Endothelial cell (in vitro differentiated cells): ENCODE measurements around the gene MACROD2. TPM values are rescaled to one million over a fixed set of nuclear protein-coding genes. Genes with fewer than 3 reads are reported as not detected.

ENCODE experiments used
- DNase-seq: peaks from one replicate; pipeline ENCODE4 v3.0.0; 2021; ENCODE audit warnings: low spot score
- H3K27ac Mint-ChIP-seq: one replicate; pipeline ENCODE4 v1.8.0; 2021; ENCODE audit warnings: mixed read lengths, inconsistent platforms; ENCODE audit not compliant: unreplicated experiment
- H3K27me3 Mint-ChIP-seq: one replicate; pipeline ENCODE4 v1.8.0; 2021; ENCODE audit warnings: mild to moderate bottlenecking, moderate library complexity, mixed read lengths, inconsistent platforms; ENCODE audit not compliant: unreplicated experiment
- H3K36me3 Mint-ChIP-seq: one replicate; pipeline ENCODE4 v1.8.0; 2021; ENCODE audit warnings: mild to moderate bottlenecking, low read depth, mixed read lengths, inconsistent platforms; ENCODE audit not compliant: unreplicated experiment
- H3K4me1 Mint-ChIP-seq: one replicate; pipeline ENCODE4 v1.8.0; 2021; ENCODE audit warnings: mild to moderate bottlenecking, mixed read lengths, inconsistent platforms; ENCODE audit not compliant: unreplicated experiment
- H3K4me3 Mint-ChIP-seq: one replicate; pipeline ENCODE4 v1.8.0; 2021; ENCODE audit warnings: mild to moderate bottlenecking, mixed read lengths, inconsistent platforms; ENCODE audit not compliant: unreplicated experiment
- H3K9me3 Mint-ChIP-seq: one replicate; pipeline ENCODE4 v1.8.0; 2021; ENCODE audit warnings: mixed read lengths, inconsistent platforms; ENCODE audit not compliant: unreplicated experiment
- CTCF ChIP-seq: fragments of 200-600 bp; sonication (generic); IDR thresholded peaks from one replicate; pipeline ENCODE4 v1.5.0; 2021; ENCODE audit warnings: antibody characterized with exemption; ENCODE audit not compliant: unreplicated experiment
- total RNA-seq: library from RNA; stranded (reverse); fragmentation: NEBNext Ultra II Directional; extraction: Animal tissue kit (Norgen Biotek cat#: 25700); gene quantifications from one replicate; pipeline ENCODE4 v1.2.1, GENCODE V29; 2021; ENCODE audit not compliant: unreplicated experiment

The MACROD2 gene
- total RNA-seq, 1 donor from 2014 or later, result 6.4 TPM

DNA sequence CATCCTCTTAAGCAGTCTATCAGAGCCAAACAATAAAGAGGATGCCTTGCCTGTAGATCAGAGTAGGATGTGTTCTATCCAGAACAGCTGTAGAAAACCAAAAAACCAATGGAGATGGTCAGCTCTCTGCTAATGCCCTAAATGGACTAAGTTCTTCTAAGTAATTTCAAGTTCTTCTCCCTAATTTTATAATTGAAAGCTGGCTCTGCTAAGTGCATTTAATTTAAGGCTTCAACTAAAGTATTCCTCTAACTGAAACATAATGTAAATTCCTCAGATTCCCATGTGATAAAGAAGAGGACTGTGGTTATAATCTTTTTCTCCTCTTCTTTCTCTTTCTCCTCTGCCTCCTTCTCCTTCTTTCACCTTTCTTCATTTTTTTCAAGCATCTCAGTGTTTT, 1868.4 kb downstream of the MACROD2 start:
- H3K4me1 Mint-ChIP-seq, result no peaks in the 10 kb centered on the region
- H3K9me3 Mint-ChIP-seq, result no peaks in the 10 kb centered on the region
- no peaks in the 10 kb centered on the region for H3K36me3 Mint-ChIP-seq
- no peak for DNase-seq
- peaks cover 1% of the 10 kb centered on the region for H3K27me3 Mint-ChIP-seq
- TF ChIP-seq CTCF, result no peak
- no peak overlapping the region for H3K4me3 Mint-ChIP-seq
- no peak overlapping the region for H3K27ac Mint-ChIP-seq

- Mint-ChIP-seq H3K4me3 (no peak overlapping the region), H3K27me3 (no peaks in the 10 kb centered on the region), H3K4me1 (no peaks in the 10 kb centered on the region), H3K27ac (no peak overlapping the region), H3K9me3 (no peaks in the 10 kb centered on the region), H3K36me3 (no peaks in the 10 kb centered on the region)
- no peak for TF ChIP-seq CTCF
- DNase-seq, result no peak
Observed at GRCh38 chr20:15865553-15865952, 1870.2 kb downstream of the MACROD2 start.

- H3K4me1 Mint-ChIP-seq, result no peaks in the 10 kb centered on the region
- TF ChIP-seq CTCF, result no peak
- no peak for DNase-seq
- no peaks in the 10 kb centered on the region for H3K36me3 Mint-ChIP-seq
- H3K27me3 Mint-ChIP-seq, result no peaks in the 10 kb centered on the region
- H3K9me3 Mint-ChIP-seq, result no peaks in the 10 kb centered on the region
- no peak overlapping the region for H3K27ac Mint-ChIP-seq
- no peak overlapping the region for H3K4me3 Mint-ChIP-seq
Observed at GRCh38 chr20:15866916-15867730, 1871.8 kb downstream of the MACROD2 start.

DNA sequence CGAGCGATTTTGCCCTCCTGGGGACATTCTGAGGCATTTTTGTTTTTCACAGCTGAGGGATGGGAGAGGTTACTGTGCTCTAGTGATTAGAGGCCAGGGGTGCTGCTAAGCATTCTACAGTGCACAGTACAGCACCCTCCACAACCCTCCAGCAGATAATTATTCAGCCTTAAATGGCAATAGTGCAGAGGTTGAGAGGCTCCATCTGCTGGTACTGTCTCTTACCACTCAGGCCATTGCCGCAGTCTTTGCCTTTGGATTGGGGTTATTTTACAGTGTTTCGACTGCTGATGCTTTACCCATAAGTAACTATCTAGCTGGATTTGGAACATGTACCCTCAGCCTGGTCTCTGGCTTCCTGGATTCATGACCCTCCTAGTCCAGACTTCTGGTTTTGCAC, 1872.6 kb downstream of the MACROD2 start:
- no peak for TF ChIP-seq CTCF
- Mint-ChIP-seq H3K4me1 (no peaks in the 10 kb centered on the region), H3K27me3 (no peaks in the 10 kb centered on the region), H3K9me3 (no peaks in the 10 kb centered on the region), H3K27ac (no peak overlapping the region), H3K4me3 (no peak overlapping the region), H3K36me3 (no peaks in the 10 kb centered on the region)
- no peak for DNase-seq

DNA sequence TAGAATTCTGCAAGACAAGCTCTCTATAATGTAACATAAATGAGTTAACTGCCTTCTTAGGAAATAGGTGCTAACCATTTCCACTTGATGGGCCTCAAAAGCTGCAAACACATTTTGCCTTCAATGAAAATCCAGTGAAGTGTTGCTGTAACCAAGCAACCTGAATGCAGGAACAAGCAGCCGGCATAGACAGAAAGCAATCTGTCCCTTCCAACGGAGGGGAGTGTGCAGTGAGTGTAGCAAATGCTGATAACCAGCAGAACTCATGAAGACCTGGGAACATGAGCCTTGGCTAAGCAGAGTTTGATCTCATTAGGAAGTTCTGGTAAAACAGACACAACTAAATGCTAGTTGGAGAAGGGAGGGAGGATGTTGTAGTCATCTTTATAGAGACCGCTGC, 1880.1 kb downstream of the MACROD2 start:
- Mint-ChIP-seq H3K4me3 (no peak overlapping the region), H3K9me3 (no peaks in the 10 kb centered on the region), H3K36me3 (no peaks in the 10 kb centered on the region), H3K4me1 (no peaks in the 10 kb centered on the region), H3K27ac (no peak overlapping the region), H3K27me3 (no peaks in the 10 kb centered on the region)
- no peak for DNase-seq
- TF ChIP-seq CTCF, result no peak
